ENCODE data around the gene PLS3.

PLS3 gene

DNA sequence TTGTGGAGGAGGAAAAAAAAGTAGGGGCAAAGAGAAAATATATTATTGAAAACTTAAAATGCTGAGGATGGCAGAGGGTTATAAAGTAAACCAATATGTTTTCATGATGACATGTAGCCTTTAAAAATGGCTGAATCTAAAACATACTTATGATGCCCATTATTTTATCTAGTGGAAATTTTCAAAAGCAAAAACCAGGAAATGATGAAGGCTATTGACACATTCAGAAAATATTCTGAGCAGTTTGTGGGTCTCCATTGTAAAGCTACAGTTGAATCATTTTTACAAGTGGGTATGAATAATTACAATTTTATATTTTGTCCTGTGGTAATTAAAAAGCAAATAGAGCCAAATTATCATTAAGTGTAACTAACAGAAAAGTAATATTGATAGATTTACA lies 10.7 kb downstream of the PLS3 start:
- no peak for DNase-seq (ENCODE audit: low read depth in 2 of 2)

DNA sequence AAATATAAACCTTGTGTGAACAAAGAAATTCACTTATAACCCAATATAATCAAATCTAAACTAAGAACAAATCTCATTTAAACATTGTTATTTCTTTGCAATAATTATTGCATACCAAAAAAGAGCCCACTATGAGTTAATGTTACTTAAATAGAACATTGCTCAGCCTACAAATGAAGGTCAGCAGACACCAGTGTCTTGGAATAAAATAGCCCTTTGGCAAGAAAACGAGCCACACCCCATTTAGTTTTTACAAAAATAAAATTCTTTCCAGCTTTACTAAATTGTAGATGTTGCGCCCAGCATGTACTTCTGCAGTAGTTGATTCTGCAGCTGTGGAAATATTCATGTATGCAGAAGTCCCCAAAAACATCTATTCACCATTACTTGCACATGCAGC lies 12.2 kb downstream of the PLS3 start:
- DNase-seq (ENCODE audit: low read depth in 2 of 2), result no peak

DNA sequence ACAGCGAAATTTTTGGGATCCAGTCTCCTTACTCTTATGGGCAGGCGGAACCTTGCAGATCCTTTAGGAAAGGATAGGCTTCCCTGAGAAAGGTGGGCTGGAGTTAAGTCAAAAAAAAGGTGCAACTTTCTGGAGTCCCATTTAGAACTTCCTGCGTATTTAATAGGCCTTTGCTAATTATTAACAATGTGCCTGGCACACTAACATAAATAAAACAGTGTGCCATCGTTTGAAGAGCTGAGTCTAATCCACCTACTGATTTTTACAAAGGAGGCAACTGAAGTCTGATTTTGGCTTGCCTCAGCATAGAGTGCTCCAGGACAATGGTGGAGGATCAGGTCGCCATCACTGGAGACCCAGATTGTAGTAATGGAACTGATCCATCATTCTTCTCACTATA lies 15.7 kb downstream of the PLS3 start:
- DNase-seq (ENCODE audit: low read depth in 2 of 2), result no peak

DNA sequence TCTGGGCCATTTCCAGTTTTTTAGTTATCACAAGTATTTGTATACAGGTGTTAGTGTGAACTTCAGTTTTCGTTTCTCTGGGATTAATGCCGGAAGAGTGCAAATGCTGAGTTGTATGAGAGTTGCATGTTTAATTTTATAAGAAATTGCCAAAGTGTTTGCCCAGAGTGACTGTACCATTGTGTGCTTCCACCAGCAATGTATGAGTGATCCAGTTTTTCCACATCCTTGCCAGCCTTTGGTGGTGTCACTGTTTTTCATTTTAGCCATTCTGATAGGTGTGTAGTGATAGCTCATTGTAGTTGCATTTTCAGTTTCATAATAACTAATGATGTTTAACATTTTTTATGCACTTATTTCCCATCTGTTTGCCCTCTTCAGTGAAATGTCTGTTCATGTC lies 18.4 kb downstream of the PLS3 start:
- no peak for DNase-seq (ENCODE audit: low read depth in 2 of 2)

DNA sequence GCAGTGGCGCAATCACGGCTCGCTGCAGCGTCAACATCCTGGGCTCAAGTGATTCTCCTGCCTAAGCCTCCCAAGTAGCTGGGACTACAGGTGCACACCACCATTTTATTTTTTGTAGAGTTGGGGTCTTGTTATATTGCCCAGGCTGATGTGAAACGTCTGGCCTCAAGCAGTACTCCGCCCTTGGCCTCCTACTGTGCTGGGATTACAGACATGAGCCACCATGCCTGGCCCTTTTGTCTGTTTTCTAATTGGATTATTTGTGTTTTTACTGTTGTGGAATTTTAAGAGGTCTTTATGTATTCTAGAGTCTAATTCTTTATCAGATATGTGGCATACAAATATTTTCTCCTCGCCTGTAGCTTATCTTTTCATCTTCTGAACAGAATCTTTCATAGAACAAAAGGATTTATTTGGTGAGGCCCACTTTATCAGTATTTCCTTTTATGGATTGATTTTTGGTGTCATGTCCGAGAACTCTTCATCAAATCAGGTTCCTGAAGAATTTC lies 18.9 kb downstream of the PLS3 start:
- DNase-seq (ENCODE audit: low read depth in 2 of 2), result no peak

DNA sequence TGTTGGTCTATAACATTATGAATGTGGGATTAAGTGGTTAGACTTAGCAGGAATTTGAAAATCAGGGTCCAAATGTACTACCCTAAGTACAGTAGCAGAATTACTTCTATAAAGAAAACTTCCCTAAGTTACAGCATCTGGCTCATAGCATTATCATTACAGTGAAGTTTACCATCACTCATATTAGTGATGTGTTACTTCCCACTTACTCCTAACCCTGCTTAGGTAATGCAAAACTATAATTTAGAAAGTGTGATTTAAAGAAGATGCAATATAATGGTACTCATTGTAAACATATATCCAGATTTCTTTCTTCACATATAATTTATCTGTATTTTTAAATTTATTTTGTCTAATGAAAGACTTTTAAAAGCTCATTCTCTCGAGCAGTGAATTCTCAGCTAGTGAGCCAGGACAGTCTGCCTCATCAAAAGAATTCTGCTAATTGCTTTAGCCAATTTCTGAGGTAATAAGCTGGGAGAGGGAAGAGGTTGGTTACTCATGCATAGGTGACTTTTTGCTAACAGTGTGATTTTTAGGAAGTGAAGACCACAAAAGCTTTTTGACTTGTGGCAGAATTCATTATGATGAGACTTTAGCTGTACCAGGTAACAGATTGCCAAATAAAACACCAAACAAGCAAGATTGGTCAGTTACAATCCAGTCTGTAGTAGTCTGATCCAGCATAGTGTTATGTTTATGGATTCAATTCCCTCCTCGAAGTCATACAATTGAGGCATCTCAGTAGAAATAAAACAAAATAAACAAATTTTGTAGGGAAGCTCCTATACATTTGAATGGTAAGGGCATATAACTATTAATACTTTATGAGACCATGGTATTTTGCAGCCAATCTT lies 21.0 kb downstream of the PLS3 start:
- no peak for DNase-seq (ENCODE audit: low read depth in 2 of 2)

DNA sequence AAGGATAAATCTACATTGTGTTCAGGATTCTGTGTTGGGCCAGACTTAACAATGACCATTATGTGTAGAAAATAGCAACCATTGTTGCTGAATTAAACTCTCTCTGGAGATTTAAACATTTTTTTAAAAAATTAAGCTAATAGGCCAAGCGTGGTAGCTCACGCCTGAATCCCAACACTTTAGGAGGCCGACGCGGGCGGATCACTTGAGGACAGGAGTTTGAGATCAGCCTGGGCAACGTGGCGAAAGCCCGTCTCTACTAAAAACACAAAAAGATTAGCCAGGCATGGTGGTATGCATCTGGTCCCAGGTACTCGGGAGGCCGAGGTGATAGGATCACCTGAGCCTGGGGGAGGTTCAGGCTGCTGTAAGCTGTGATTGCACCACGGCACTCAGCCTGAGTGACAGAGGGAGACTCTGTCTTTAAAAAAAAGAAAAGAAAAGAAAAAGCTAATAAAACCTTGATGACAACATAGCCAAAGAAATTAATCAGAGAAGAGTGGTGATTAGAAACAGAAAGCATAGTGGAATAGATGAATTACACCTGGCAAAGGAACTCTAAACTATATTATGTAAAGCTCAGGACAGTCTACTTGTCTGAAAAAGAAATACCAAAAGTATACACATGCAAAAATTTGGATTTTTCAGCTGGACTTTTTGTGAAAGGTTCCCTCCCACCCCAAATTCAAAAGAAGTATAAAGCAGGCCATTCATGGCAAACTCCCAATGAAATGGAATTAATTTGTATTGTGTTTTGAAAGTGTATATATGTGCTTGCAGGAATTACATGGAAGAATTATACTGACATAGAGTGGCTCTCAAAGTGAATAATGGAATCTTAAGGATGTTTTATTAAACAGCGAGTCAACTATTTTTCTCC lies 21.9 kb downstream of the PLS3 start:
- DNase-seq (ENCODE audit: low read depth in 2 of 2), result no peak

DNA sequence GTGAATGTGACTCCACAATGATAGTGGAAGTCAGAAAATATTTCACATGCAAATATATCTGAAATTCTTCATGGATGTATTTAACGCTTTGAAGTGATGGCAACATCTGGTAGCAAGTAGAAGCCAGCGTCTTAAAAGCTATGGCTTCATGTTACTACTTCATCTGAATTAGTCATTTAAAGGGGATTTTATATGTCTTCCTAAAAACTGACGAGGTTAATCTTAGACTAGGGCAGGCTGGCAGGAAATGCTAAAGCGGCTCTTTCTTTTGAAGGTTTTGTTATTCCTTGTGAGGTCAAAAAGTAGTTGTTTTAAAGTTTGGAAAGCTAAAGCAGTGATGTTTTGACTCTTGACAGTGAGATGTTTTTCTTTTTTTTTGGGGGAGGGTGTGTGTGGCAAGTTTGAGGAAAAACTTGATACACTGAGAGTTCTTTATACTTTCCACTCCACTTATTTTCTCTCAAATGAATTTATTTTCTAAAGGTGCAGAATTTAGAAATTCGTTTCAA lies 22.6 kb downstream of the PLS3 start:
- no peak for DNase-seq (ENCODE audit: low read depth in 2 of 2)

DNA sequence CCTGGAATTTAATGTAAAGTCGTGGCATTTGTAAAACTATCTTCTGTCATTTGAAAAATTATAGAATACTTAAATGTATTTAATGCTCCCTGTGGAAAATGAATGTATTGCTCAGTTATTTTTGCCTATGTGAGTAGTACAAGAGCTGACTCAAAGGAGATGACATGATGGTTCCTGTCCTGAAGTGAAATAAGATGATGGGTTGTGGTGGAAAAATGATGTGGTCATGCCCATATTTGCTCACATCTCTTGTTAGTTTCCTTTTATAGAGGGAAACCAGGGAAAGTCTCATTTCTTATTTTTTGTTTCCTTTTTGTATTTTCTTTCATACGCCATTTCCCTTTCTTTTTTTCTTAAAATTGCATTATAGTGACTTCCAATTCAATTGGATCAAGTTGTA lies 23.7 kb downstream of the PLS3 start:
- no peak for DNase-seq (ENCODE audit: low read depth in 2 of 2)

DNA sequence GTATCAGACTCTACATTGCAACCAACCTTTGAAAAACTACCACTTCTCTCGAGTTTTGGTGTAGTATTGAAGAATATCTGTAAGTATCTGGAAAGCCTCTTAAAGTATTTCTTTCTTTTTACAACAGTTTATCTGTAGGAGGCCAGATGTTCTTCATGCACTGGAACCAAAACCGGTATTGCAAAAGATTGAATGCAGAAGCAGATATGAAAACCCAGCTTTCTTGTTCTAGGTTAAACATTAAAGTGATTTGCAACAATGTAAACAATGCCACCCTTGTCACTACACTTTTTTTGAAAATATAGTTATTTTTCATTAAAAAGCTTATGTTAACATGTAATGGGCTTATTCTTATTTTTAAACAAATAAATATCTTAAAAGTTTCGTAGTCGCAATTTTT lies 27.2 kb downstream of the PLS3 start:
- DNase-seq (ENCODE audit: low read depth in 2 of 2), result no peak

DNA sequence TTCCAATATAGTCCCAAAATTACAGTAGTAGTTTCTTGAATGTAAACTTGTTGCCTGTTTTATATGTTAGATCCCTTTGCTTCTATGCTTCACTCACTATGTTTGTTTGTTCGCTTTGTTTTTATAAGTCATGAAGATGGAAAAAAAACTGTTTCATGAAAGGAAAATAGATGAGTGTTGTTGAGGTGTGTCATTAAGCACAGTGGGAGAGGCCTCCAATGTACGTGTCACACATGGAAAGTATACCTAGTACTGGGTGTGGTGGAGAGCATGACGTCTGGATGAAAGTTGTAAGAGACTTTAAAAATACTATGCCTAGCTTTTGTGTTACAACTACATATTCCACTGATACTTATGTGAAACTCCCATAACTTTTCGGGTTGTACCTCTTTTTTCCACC lies 28.4 kb downstream of the PLS3 start:
- no peak for DNase-seq (ENCODE audit: low read depth in 2 of 2)

DNA sequence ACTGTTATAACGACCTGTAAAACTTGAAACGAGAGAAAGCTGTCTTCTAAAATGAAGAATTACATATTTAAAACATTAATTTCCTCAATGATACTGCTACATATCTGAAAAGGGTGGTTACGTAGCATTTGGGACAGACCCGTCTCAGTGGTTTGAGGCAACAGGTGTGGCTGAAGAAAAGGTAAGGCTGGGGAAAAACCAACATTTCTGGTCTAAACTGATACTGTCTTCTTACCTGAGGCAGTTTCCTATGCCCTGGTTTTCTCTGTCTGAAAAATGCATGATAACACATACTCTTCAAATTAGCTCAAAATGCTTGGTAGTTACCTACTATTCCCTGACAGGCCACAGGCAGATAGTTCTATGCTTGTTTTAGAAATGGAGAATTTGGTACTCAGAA lies 30.4 kb downstream of the PLS3 start:
- no peak for DNase-seq (ENCODE audit: low read depth in 2 of 2)

DNA sequence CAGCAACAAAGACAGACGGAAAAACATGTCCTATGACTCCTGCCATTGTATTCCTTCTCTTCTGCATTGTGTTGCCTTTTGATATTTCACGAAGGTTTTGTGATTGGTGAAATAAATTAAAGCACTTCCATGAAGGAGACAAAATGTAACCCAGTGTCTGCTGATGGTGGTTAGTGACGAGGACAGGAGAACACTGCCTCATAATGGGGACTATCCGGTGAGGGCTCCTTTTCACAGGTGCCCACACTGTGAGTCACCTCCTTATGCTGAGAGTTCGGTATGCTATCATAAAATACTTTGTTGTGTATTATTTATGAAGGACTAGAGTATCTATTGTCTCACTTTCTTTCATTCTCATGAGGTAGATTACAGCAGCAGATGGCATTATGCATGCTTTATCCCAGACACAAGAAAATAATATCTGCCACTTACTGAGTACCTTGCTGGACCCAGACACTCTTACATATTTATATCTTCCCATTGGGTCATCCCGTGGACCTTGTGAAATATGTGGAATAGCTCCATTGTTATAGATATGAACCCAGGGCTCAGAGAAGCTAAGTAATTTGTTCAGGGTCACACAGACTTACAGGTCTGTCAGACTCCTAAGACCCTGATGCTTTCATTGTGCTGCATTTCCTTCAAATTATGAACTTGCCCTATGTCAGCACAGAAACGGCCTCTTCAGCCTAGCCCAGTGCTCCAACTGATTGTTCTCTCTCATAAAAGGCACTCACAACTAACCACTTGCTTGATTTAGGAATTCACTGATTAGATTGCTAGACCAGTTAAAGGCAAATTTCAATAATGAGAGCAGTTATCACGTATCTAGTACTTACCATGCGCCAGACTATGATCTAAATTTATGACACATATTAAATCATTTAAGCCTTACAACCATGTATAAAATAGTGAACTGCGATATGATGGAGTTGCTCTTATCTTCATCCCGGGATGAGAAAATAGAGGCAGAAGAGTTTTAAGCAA lies 31.2 kb downstream of the PLS3 start:
- DNase-seq (ENCODE audit: low read depth in 2 of 2), result no peak

DNA sequence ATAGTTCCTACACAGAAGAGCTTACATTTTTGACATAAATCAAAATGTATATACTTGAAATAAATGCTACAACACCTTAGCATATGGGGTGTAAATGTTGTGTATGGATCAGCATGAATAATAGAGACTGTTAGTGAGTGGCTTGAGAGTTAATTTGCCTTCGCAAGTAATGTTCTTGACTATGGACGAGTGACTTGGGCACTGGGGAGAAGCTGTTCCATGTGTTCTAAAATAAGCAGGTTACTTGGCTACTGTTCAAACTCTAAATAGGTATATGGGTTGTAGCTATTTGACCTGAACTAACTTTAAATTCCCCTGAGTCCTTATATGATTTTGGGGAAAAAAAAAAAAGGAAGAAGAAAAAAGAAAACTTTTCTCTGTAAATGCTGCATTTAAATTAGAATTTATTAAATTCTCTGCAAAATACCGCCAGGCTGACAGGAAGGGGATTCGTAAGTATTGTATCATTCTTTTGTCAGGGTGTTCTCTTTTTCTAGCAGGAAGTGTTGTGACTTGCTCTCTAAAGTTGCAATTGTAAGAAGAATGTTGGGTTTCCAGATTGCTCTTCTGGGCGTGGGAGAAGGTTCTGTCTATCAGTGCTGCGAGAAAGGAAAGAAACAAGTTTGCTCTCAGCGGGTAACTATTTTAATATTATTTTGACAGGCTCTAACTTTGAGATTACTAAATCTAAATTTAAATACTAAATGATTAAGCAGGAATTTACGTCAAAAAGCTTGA lies 32.2 kb downstream of the PLS3 start:
- DNase-seq (ENCODE audit: low read depth in 2 of 2), result no peak

DNA sequence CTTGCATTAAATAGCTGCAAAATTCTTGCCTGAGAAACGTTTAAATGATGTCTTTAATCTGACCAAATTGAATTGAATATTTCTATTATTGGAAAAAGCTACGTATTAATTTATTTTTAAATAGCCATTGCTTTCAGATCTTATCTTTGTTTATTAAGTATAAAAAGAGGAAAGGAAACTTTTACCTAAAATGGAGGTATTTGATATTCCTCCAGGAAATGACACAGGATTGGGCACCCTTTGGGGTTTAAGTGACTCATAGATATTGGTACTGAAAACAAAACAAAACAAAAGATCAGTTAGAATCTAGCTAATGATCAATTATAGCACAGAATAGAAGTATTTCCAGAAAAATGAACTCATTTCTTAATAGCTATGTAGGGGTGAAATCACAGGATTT lies 34.1 kb downstream of the PLS3 start:
- no peak for DNase-seq (ENCODE audit: low read depth in 2 of 2)

DNA sequence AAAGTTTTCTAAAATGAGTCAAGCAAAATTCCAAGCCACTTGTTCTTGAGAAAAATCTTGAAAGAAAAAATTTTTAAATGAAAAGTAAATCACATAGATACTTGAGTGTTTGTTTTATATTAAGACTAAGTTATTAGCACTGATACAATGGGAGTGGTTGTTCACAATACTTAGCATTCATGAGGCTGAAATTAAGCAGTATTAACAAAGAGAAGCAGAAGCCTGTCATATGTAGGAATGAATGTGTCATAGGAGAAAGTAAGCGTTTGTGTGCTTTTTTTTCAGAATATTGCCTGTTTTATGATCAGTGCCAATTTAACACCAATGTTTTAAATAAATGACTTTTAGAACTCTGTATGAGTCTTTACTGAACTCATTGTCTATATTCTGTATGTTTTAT lies 37.6 kb downstream of the PLS3 start:
- DNase-seq (ENCODE audit: low read depth in 2 of 2), result no peak

DNA sequence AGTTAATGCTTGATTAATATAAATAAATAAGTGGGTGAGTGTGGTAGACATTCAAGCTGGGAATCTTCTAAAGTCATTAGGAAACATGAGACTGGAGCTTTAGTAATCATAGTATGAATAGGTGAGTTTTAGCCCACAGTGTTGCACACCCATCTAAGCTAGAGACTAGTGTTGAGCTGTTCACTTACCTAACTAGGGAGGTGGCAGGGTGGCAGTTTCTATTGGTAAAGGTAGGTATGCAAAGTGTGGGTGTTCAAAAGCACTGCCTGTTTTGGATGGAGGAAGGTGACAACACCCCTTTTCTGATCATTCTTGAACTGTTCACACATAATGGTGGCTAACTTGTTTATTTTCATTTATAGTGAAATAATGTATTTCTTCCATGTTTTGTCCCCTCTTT lies 41.3 kb downstream of the PLS3 start:
- no peak for DNase-seq (ENCODE audit: low read depth in 2 of 2)

DNA sequence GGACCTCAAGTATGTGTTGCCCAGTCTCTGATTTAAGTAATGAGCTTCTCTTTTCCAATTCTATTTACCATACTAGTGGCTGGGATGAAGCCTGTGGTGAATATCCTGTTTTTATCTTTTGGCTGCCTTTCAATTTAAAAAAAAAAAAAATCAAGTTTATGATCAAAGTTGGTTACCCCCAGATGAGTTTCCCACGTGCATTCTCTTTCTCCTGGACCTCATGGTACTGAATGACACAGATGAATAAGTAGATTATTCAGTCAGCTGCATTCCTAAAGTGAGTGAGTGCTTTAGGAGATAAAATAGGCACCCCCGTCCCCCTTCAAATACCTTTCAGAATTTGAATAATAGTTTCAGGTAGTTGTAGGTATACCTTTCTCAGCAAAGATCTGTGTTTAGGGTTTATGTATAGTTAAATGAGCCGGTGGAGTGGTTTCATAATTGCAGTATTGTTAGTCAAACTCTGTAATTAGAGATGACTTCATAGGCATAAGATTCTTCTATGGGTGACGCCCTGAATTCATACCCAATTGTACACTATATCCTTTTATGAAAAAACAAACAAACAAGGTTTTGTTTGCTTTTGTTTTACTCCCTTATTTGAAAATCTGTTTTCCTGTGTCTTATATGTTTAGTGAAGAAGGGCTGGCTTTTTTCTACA lies 41.9 kb downstream of the PLS3 start:
- DNase-seq (ENCODE audit: low read depth in 2 of 2), result no peak

DNA sequence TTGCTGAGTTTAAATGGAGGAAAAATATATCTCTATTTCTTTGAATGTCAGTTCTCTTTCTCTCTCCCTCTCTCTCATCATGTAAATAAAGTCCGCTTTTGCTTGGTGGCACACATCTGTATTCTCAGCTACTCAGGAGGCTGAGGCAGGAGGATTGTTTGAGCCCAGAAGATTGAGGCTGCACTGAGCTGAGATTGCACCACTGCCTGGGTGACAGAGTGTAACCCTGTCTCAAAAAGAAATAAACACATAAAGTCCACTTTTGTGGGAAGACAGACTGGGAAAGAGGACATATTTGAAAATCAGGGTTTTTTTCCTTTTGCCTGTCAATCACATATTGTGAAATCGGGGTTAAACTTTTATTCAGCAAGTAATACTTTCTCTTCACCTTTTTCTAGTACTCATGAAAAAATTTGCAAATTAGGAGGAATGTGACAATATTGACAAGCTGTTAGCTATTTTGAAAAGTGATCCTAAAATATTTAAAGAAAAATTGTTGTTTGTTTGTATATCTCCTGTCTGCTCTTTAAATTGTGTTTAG lies 42.6 kb downstream of the PLS3 start:
- DNase-seq (ENCODE audit: low read depth in 2 of 2), result no peak

DNA sequence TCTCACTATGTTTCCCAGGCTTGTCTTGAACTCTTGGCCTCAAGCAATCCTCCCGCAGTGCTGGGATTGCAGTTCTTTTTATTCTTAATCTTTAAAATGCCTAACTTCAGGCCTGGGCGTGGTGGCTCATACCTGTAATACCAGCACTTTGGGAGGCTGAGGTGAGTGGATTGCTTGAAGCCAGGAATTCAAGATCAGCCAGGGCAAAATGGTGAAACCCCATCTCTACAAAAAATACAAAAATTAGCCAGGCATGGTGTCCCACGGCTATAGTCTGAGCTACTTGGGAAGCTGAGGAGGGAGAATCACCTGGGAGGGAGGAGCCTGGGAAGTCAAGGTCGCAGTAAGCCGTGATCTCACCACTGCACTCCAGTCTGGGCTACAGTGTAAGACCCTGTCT lies 45.9 kb downstream of the PLS3 start:
- DNase-seq (ENCODE audit: low read depth in 2 of 2), result no peak

Measured in stimulated activated CD4-positive, alpha-beta T cell treated with anti-CD3 and anti-CD28 coated beads, Interleukin-15, amount 100 ng/mL, for 48 hours (primary cell).